Measurements from ENCODE around the gene KIF3B.

Gene KIF3B

DNA sequence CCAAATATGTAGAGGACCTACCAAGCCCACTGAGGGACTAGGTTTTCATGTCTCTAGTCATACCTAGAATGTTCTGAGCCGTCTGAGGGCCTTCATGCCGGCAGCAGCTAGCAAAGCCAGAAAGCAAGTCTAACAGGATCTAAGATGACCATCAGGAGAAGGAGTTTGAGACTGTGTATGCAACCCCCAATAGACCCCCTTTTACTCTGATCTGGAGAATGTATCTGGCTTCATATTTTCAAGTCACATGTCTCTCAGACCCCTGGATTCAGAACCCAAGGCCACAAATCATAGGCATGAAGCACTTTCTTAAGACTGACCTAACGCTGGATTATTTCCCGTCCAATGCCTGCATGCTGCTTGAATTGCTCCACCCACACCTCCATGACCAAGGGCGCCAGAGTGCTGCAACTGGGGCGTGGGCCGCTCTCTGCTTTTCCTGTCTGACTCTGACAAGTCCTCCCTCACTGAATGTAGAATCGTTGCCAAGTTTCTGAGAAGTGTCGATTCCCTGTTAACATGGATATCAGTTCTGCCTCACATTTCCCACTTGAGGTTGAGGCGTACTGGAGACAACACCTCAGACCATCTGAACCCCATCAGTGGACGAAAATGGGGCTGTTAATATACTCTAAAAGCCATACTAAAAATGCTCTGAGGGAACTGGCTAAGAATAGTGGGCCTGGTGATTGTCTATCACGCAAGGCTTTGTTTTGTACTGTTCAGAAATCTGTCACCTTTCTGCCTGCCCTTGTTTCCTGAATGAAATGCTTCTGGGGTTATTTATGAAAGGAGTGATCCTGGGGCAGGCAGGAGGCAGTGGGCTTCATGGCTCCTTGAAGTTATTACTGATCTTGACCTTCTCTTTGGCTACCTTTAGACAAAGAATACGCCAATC is 56.8 kb downstream of the KIF3B start:
- no peaks in the 10 kb centered on the region for H3K9me2 ChIP-seq (ENCODE audit: low read depth, low read length)
- peaks cover 39% of the 10 kb centered on the region for H3K36me3 ChIP-seq (ENCODE audit: insufficient read depth, low read length)
- H3F3A ChIP-seq (ENCODE audit: insufficient read depth, low read length), result no peaks in the 10 kb centered on the region
- TF ChIP-seq, protein P1, sequence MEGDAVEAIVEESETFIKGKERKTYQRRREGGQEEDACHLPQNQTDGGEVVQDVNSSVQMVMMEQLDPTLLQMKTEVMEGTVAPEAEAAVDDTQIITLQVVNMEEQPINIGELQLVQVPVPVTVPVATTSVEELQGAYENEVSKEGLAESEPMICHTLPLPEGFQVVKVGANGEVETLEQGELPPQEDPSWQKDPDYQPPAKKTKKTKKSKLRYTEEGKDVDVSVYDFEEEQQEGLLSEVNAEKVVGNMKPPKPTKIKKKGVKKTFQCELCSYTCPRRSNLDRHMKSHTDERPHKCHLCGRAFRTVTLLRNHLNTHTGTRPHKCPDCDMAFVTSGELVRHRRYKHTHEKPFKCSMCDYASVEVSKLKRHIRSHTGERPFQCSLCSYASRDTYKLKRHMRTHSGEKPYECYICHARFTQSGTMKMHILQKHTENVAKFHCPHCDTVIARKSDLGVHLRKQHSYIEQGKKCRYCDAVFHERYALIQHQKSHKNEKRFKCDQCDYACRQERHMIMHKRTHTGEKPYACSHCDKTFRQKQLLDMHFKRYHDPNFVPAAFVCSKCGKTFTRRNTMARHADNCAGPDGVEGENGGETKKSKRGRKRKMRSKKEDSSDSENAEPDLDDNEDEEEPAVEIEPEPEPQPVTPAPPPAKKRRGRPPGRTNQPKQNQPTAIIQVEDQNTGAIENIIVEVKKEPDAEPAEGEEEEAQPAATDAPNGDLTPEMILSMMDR (IDR thresholded peaks at IDR 0.05; ENCODE audit: low read length), result no peak
- TF ChIP-seq EZH2 (IDR thresholded peaks at IDR 0.05; ENCODE audit: borderline replicate concordance, low read length), result no peak
- no peak overlapping the region for H3K27ac ChIP-seq (ENCODE audit: low read depth, low read length, poor library complexity, severe bottlenecking)
- no peaks in the 10 kb centered on the region for H4K20me1 ChIP-seq (ENCODE audit: insufficient read depth, low read length)
- no peak overlapping the region for H2AFZ ChIP-seq (ENCODE audit: low read length)
- no peaks in the 10 kb centered on the region for H3K79me2 ChIP-seq (ENCODE audit: insufficient read depth, low read length)
- no peaks in the 10 kb centered on the region for H3K9me3 ChIP-seq (ENCODE audit: low read length)
- no peak overlapping the region for H3K4me3 ChIP-seq (ENCODE audit: low read depth, low read length, poor library complexity, severe bottlenecking)
- peaks cover 39% of the 10 kb centered on the region for H3K4me1 ChIP-seq (ENCODE audit: insufficient read depth, low read length, severe bottlenecking)
- no peak overlapping the region for H3K4me2 ChIP-seq (ENCODE audit: low read length)
- H3K27me3 ChIP-seq (ENCODE audit: insufficient read depth, low read length), result no peaks in the 10 kb centered on the region
- H3K9ac ChIP-seq (ENCODE audit: low read length), result no peak overlapping the region

DNA sequence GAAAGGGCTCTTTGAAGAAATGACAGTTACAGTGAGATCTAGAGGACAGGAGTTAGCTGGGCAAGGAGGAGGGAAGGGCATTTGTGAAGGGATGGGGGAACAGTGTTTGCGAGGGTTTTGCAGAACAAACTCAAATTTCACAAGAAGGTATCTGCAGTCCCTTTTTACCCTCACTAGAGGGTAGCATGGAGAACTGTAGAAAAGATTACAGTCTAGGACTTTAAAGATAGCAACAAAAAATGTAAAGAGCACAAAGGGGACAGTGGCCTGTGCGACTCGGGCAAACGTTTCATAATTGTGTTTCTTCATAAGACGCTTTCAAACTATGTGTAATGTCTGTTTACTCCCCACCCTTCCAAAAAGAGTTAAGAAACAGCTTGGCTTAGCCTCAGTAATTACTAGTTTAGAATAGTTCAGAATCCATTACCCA is 59.5 kb downstream of the KIF3B start:
- no peaks in the 10 kb centered on the region for H3K9me2 ChIP-seq (ENCODE audit: low read depth, low read length)
- H3K36me3 ChIP-seq (ENCODE audit: insufficient read depth, low read length), result peaks cover 18% of the 10 kb centered on the region; the same call in 1 of the 2 replicates
- H3K27ac ChIP-seq (ENCODE audit: low read depth, low read length, poor library complexity, severe bottlenecking), result peak overlapping the region; percentile 86
- H3K4me2 ChIP-seq (ENCODE audit: low read length), result peak overlapping the region; percentile 25
- H3K27me3 ChIP-seq (ENCODE audit: insufficient read depth, low read length), result no peaks in the 10 kb centered on the region
- H3K4me3 ChIP-seq (ENCODE audit: low read depth, low read length, poor library complexity, severe bottlenecking), result no peak overlapping the region
- no peaks in the 10 kb centered on the region for H4K20me1 ChIP-seq (ENCODE audit: insufficient read depth, low read length)
- H2AFZ ChIP-seq (ENCODE audit: low read length), result no peak overlapping the region
- no peaks in the 10 kb centered on the region for H3K9me3 ChIP-seq (ENCODE audit: low read length)
- peak overlapping the region; percentile 45; the same call in 1 of the 2 replicates for H3K9ac ChIP-seq (ENCODE audit: low read length)
- TF ChIP-seq, protein P1 (IDR thresholded peaks at IDR 0.05; ENCODE audit: low read length), result peak; percentile 75
- no peak for TF ChIP-seq EZH2 (IDR thresholded peaks at IDR 0.05; ENCODE audit: borderline replicate concordance, low read length)
- no peaks in the 10 kb centered on the region for H3K79me2 ChIP-seq (ENCODE audit: insufficient read depth, low read length)
- peaks cover 43% of the 10 kb centered on the region for H3K4me1 ChIP-seq (ENCODE audit: insufficient read depth, low read length, severe bottlenecking)
- no peaks in the 10 kb centered on the region for H3F3A ChIP-seq (ENCODE audit: insufficient read depth, low read length)

DNA sequence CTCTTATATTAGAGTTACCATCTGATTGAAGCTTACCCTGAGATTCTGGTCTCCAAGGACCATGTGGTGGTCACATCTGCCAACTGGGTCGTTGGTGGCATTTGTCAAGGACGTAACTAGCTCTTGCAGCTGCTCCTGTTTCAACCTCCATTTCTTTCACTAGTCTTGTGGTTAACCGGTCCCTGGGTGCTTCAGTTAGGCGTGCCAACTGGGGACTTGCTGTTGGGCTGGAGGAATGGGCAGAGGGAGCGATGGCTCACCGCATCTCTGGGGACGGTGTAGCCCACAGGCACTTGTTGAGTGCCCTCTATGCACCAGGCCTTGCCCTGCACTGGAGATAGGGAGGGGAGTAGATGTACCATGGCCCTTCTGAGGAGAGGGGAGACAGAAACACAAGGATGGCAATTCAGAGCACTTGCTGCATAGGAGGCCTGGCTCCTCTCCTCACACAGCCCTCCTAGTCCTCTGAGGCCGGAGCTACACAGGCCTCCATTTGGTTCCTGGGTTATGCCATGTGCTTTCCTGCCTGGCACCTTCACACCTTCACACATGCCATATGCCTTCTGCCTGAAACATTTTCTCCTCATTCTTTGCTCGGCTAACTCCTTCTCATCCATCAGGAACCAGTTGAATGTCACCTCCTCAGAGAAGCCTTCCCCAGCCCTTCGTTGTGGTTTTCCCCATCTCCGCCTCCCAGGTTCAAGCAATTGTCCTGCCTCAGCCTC is 60.6 kb downstream of the KIF3B start:
- TF ChIP-seq, protein P1 (IDR thresholded peaks at IDR 0.05; ENCODE audit: low read length), result no peak
- no peak for TF ChIP-seq EZH2 (IDR thresholded peaks at IDR 0.05; ENCODE audit: borderline replicate concordance, low read length)
- Histone ChIP-seq H2AFZ (ENCODE audit: low read length) (no peak overlapping the region), H3K27ac (ENCODE audit: low read depth, low read length, poor library complexity, severe bottlenecking) (peak overlapping the region; percentile 86)

More for the DNA sequence above, 60.6 kb downstream of the KIF3B start:
- H4K20me1 ChIP-seq (ENCODE audit: insufficient read depth, low read length), result no peaks in the 10 kb centered on the region
- no peaks in the 10 kb centered on the region for H3K27me3 ChIP-seq (ENCODE audit: insufficient read depth, low read length)
- H3K9ac ChIP-seq (ENCODE audit: low read length), result peak overlapping the region; percentile 45; the same call in 1 of the 2 replicates
- no peaks in the 10 kb centered on the region for H3K9me3 ChIP-seq (ENCODE audit: low read length)
- H3K9me2 ChIP-seq (ENCODE audit: low read depth, low read length), result no peaks in the 10 kb centered on the region
- H3K4me3 ChIP-seq (ENCODE audit: low read depth, low read length, poor library complexity, severe bottlenecking), result no peak overlapping the region
- H3K4me1 ChIP-seq (ENCODE audit: insufficient read depth, low read length, severe bottlenecking), result peaks cover 39% of the 10 kb centered on the region
- H3K79me2 ChIP-seq (ENCODE audit: insufficient read depth, low read length), result no peaks in the 10 kb centered on the region
- peak overlapping the region; percentile 25; the same call in 1 of the 2 replicates for H3K4me2 ChIP-seq (ENCODE audit: low read length)
- no peaks in the 10 kb centered on the region for H3F3A ChIP-seq (ENCODE audit: insufficient read depth, low read length)
- H3K36me3 ChIP-seq (ENCODE audit: insufficient read depth, low read length), result peaks cover 7% of the 10 kb centered on the region; the same call in 1 of the 2 replicates
